ENCODE results near the gene COPS4.

The COPS4 gene

GRCh38 chr4:83096397-83096796, 61.4 kb downstream of the COPS4 start:
- no peak overlapping the region for H3K27ac ChIP-seq
- TF ChIP-seq CTCF (IDR thresholded peaks at IDR 0.05) (no peak), ZFX (IDR thresholded peaks at IDR 0.05; ENCODE audit: borderline replicate concordance) (no peak)

- H3K27ac ChIP-seq: no peak overlapping the region
- TF ChIP-seq ZFX (IDR thresholded peaks at IDR 0.05; ENCODE audit: borderline replicate concordance) (no peak), CTCF (IDR thresholded peaks at IDR 0.05) (no peak)
Observed at GRCh38 chr4:83104991-83105390, 70.0 kb downstream of the COPS4 start.

GRCh38 chr4:83107631-83108030, 72.6 kb downstream of the COPS4 start:
- no peak for TF ChIP-seq CTCF (IDR thresholded peaks at IDR 0.05)

GRCh38 chr4:83108101-83108861, 73.3 kb downstream of the COPS4 start:
- no peak overlapping the region for H3K27ac ChIP-seq
- TF ChIP-seq ZFX (IDR thresholded peaks at IDR 0.05; ENCODE audit: borderline replicate concordance) (no peak), CTCF (IDR thresholded peaks at IDR 0.05) (no peak)

More at GRCh38 chr4:83107631-83108030, 72.6 kb downstream of the COPS4 start:
- no peak overlapping the region for H3K27ac ChIP-seq

- peak overlapping the region; percentile 72 for H3K27ac ChIP-seq
- TF ChIP-seq CTCF (IDR thresholded peaks at IDR 0.05) (no peak), ZFX (IDR thresholded peaks at IDR 0.05; ENCODE audit: borderline replicate concordance) (no peak)
Observed at GRCh38 chr4:83109480-83110222, 74.7 kb downstream of the COPS4 start.

GRCh38 chr4:83110223-83110945, 75.4 kb downstream of the COPS4 start:
- H3K27ac ChIP-seq: peak overlapping the region; percentile 72
- TF ChIP-seq CTCF (IDR thresholded peaks at IDR 0.05): peak; percentile 95
- no peak for TF ChIP-seq ZFX (IDR thresholded peaks at IDR 0.05; ENCODE audit: borderline replicate concordance)
